SK-N-SH (cell line): Measurements from ENCODE around the gene NPM1. TPM values are rescaled to one million over a fixed set of nuclear protein-coding genes. Genes with fewer than 3 reads are reported as not detected.
"Not testable (repeated sequence)": the region's sequence is repeated elsewhere in the genome, so short reads cannot be mapped to it uniquely, and the experiment has no call there.

ENCODE experiments used
- CTCF ChIA-PET: fragments of 300-600, 350-600 bp; formaldehyde crosslinking; extraction: SDS; loops from one replicate; lab custom pipeline; 2021; lab: Yijun Ruan, JAX
- POLR2A ChIA-PET: fragments of 350-600 bp; sonication (Branson Sonifier 250); formaldehyde crosslinking; extraction: SDS; loops from one replicate; lab custom pipeline; 2020; ENCODE audit warnings: antibody characterized with exemption, inconsistent platforms; lab: Yijun Ruan, JAX
- DNase-seq: peaks from one replicate; pipeline ENCODE4 v3.0.0; 2012
- H2AFZ ChIP-seq: fragments of 200-600 bp; sonication (generic); 2 replicates; pipeline ENCODE4 v1.8.1; 2016; ENCODE audit warnings: antibody characterized with exemption, mild to moderate bottlenecking, low read depth
- H3F3A ChIP-seq: fragments of 200-600 bp; sonication (generic); replicated peaks from 2 replicates; pipeline ENCODE3; 2016; ENCODE audit warnings: antibody characterized with exemption, mild to moderate bottlenecking; ENCODE audit not compliant: insufficient read depth
- H3K27ac ChIP-seq, 2 experiments: fragments of 200-500 bp in 1 of 2; fragments of 200-600 bp in 1 of 2; sonication (Bioruptor generic) in 1 of 2; sonication (generic), shearing (Covaris generic) in 1 of 2; 2 replicates each; pipeline versions ENCODE4 v1.5.1 to v1.6.1; 2014 to 2016; ENCODE audit warnings: low read depth in 2 of 2, inconsistent platforms in 1 of 2, low read length in 1 of 2, mild to moderate bottlenecking in 1 of 2, mixed read lengths in 1 of 2
- H3K27me3 ChIP-seq: fragments of 200-600 bp; sonication (generic), shearing (Covaris generic); 2 replicates; pipeline ENCODE4 v1.6.1; 2016; ENCODE audit warnings: mixed run types; ENCODE audit not compliant: insufficient read depth
- H3K36me3 ChIP-seq, 2 experiments: fragments of 200-500 bp in 1 of 2; fragments of 200-600 bp in 1 of 2; sonication (Bioruptor generic) in 1 of 2; sonication (generic) in 1 of 2; replicated peaks in 1 of 2; 2 replicates each; pipeline versions ENCODE3 to v1.5.1; 2014 to 2016; ENCODE audit warnings: low read length in 1 of 2, mild to moderate bottlenecking in 1 of 2; ENCODE audit not compliant: insufficient read depth in 2 of 2, control insufficient read depth in 1 of 2
- H3K4me1 ChIP-seq, 2 experiments: fragments of 200-500 bp in 1 of 2; fragments of 200-600 bp in 1 of 2; sonication (Bioruptor generic) in 1 of 2; sonication (generic), shearing (Covaris generic) in 1 of 2; 2 replicates each; pipeline versions ENCODE4 v1.5.1 to v1.6.1; 2014 to 2016; ENCODE audit warnings: low read depth in 1 of 2, low read length in 1 of 2, mixed run types in 1 of 2; ENCODE audit not compliant: insufficient read depth in 2 of 2, control insufficient read depth in 1 of 2
- H3K4me2 ChIP-seq: fragments of 200-600 bp; sonication (generic), shearing (Covaris generic); 2 replicates; pipeline ENCODE4 v1.6.1; 2017; ENCODE audit warnings: mixed run types
- H3K4me3 ChIP-seq, 2 experiments: fragments of 200-500 bp in 1 of 2; fragments of 200-600 bp in 1 of 2; sonication (Bioruptor generic) in 1 of 2; sonication (generic), shearing (Covaris generic) in 1 of 2; 2 replicates each; pipeline versions ENCODE4 v1.5.1 to v1.8.1; 2014 to 2016; ENCODE audit warnings: low read depth in 2 of 2, inconsistent platforms in 1 of 2, low read length in 1 of 2, mild to moderate bottlenecking in 1 of 2, mixed read lengths in 1 of 2, moderate library complexity in 1 of 2
- H3K79me2 ChIP-seq: fragments of 200-600 bp; sonication (generic); 2 replicates; pipeline ENCODE4 v1.8.1; 2017; ENCODE audit warnings: mild to moderate bottlenecking; ENCODE audit not compliant: insufficient read depth
- H3K9ac ChIP-seq: fragments of 200-600 bp; sonication (generic); 2 replicates; pipeline ENCODE4 v1.6.1; 2017; ENCODE audit warnings: mixed run types
- H3K9me2 ChIP-seq: fragments of 200-600 bp; sonication (generic); 2 replicates; pipeline ENCODE4 v1.6.1; 2017; ENCODE audit warnings: mixed run types
- H3K9me3 ChIP-seq: fragments of 200-600 bp; sonication (generic); 2 replicates; pipeline ENCODE4 v1.6.1; 2017; ENCODE audit warnings: mixed run types, mild to moderate bottlenecking, moderate library complexity
- H4K20me1 ChIP-seq: fragments of 200-600 bp; sonication (generic); 2 replicates; pipeline ENCODE4 v1.6.1; 2017; ENCODE audit warnings: mild to moderate bottlenecking, mixed run types; ENCODE audit not compliant: insufficient read depth
- FOXJ3 ChIP-seq: sonication (generic); formaldehyde crosslinking; IDR thresholded peaks from 2 replicates; pipeline ENCODE4 v1.5.1; 2020; ENCODE audit warnings: mild to moderate bottlenecking, missing genetic modification reagents
- NFIC ChIP-seq: IDR thresholded peaks from 2 replicates; pipeline ENCODE4 v1.4.0; 2012; ENCODE audit warnings: borderline replicate concordance
- NRF1 ChIP-seq: IDR thresholded peaks from 2 replicates; pipeline ENCODE4 v1.6.1; 2012; ENCODE audit warnings: low read depth, mild to moderate bottlenecking, low read length
- POLR2AphosphoS5 ChIP-seq: IDR thresholded peaks from 2 replicates; pipeline ENCODE4 v1.6.1; 2012; ENCODE audit warnings: low read depth, low read length
- TAF1 ChIP-seq: IDR thresholded peaks from 2 replicates; pipeline ENCODE4 v1.6.1; 2012; ENCODE audit warnings: low read depth, mild to moderate bottlenecking, low read length, moderate library complexity, borderline replicate concordance
- TCF12 ChIP-seq: IDR thresholded peaks from 2 replicates; pipeline ENCODE4 v1.4.0; 2012
- WGBS: methylation state at CpG from one replicate; pipeline ENCODE4 v1.1.6; 2017; ENCODE audit warnings: low lambda C conversion rate; 5-methylcytosine and 5-hydroxymethylcytosine counted together
- polyA plus RNA-seq, 3 experiments: library from polyadenylated mRNA; depleted of rRNA; stranded (reverse); fragments of >200 nt; gene quantifications; 2 replicates each; pipeline ENCODE4 v1.2.3, GENCODE V29; 2012
- TF ChIP-seq, protein P1 (sequence below): IDR thresholded peaks from 2 replicates; pipeline ENCODE4; 2012
- TF ChIP-seq, protein P2 (sequence below): IDR thresholded peaks from 2 replicates; pipeline ENCODE4 v1.6.1; 2012; ENCODE audit warnings: mild to moderate bottlenecking, low read depth, low read length, moderate library complexity

Gene NPM1
- polyA plus RNA-seq, 1 of the 3 experiments (the other 2 are of a cell fraction), result 4,764 TPM

DNA sequence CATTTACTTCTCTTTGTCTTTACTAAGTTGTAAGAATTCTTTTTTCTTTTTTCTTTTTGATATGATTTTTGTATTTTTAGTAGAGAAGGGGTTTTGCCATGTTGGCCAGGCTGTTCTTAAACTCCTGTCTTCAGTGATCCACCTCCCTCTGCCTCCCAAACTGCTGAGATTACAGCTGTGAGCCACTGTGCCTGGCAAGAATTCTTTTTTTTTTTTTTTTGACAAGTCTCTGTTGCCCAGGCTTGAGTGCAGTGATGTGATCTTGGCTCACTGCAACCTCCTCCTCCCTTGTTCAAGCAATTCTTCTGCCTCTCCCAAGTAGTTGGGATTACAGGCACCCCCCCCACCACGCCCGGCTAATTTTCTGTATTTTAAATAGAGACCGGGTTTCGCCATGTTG, 9.9 kb downstream of the NPM1 start:
- 100% methylated on average over 4 of the region's 4 CpGs for WGBS
- no peak overlapping the region for H3K27ac ChIP-seq
- CTCF ChIA-PET, result no interaction called here
- H3K79me2 ChIP-seq, result peaks cover 94% of the 10 kb centered on the region
- no peak overlapping the region for H3K4me2 ChIP-seq
- no peaks in the 10 kb centered on the region; a peak in 1 of 4 replicates for H3K4me1 ChIP-seq
- H3K9ac ChIP-seq, result no peak overlapping the region
- no peak overlapping the region for H3K4me3 ChIP-seq
- peaks cover 49% of the 10 kb centered on the region for H3F3A ChIP-seq
- no peak for DNase-seq
- peaks cover 94% of the 10 kb centered on the region for H4K20me1 ChIP-seq
- no peaks in the 10 kb centered on the region for H3K9me2 ChIP-seq
- H2AFZ ChIP-seq, result no peak overlapping the region
- POLR2A ChIA-PET, result no interaction called here
- H3K9me3 ChIP-seq, result no peaks in the 10 kb centered on the region
- no peaks in the 10 kb centered on the region for H3K27me3 ChIP-seq
- TF ChIP-seq, protein P1, sequence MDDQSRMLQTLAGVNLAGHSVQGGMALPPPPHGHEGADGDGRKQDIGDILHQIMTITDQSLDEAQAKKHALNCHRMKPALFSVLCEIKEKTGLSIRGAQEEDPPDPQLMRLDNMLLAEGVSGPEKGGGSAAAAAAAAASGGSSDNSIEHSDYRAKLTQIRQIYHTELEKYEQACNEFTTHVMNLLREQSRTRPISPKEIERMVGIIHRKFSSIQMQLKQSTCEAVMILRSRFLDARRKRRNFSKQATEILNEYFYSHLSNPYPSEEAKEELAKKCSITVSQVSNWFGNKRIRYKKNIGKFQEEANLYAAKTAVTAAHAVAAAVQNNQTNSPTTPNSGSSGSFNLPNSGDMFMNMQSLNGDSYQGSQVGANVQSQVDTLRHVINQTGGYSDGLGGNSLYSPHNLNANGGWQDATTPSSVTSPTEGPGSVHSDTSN, result no peak
- TF ChIP-seq NFIC (no peak), TAF1 (no peak), NRF1 (no peak), TCF12 (no peak), FOXJ3 (CRISPR knock-in tag) (no peak), POLR2AphosphoS5 (no peak)
- TF ChIP-seq, protein P2, sequence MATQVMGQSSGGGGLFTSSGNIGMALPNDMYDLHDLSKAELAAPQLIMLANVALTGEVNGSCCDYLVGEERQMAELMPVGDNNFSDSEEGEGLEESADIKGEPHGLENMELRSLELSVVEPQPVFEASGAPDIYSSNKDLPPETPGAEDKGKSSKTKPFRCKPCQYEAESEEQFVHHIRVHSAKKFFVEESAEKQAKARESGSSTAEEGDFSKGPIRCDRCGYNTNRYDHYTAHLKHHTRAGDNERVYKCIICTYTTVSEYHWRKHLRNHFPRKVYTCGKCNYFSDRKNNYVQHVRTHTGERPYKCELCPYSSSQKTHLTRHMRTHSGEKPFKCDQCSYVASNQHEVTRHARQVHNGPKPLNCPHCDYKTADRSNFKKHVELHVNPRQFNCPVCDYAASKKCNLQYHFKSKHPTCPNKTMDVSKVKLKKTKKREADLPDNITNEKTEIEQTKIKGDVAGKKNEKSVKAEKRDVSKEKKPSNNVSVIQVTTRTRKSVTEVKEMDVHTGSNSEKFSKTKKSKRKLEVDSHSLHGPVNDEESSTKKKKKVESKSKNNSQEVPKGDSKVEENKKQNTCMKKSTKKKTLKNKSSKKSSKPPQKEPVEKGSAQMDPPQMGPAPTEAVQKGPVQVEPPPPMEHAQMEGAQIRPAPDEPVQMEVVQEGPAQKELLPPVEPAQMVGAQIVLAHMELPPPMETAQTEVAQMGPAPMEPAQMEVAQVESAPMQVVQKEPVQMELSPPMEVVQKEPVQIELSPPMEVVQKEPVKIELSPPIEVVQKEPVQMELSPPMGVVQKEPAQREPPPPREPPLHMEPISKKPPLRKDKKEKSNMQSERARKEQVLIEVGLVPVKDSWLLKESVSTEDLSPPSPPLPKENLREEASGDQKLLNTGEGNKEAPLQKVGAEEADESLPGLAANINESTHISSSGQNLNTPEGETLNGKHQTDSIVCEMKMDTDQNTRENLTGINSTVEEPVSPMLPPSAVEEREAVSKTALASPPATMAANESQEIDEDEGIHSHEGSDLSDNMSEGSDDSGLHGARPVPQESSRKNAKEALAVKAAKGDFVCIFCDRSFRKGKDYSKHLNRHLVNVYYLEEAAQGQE, result no peak
- peaks cover 66 to 94% of the 10 kb centered on the region in 2 experiments for H3K36me3 ChIP-seq

DNA sequence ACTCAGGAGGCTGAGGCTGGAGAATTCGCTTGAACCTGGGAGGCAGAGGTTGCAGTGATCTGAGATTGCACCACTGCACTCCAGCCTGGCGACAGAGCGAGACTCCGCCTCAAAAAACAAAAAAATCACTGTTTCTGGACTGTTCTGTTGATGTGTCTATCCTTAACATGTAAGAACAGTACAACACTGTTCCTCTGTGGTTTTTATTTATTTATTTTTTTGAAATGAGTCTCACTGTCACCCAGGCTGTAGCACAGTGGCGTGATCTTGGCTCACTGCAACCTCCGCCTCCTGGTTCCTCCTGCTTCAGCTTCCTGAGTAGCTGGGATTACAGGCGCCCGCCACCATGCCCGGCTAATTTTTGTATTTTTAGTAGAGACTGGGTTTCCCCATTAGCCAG, 11.0 kb downstream of the NPM1 start:
- WGBS, result 98% methylated on average over 9 of the region's 9 CpGs
- H3K9me2 ChIP-seq, H3K27ac ChIP-seq, H3K27me3 ChIP-seq, H3K4me3 ChIP-seq, H3K4me1 ChIP-seq, H3K4me2 ChIP-seq, H3K9ac ChIP-seq, POLR2A ChIA-PET, DNase-seq, H2AFZ ChIP-seq, H3K9me3 ChIP-seq: not testable (repeated sequence)
- peaks cover 55 to 83% of the 10 kb centered on the region in 2 experiments for H3K36me3 ChIP-seq
- H4K20me1 ChIP-seq, result peaks cover 83% of the 10 kb centered on the region
- CTCF ChIA-PET, result interaction anchor here (1.2 kb wide), 1 partner anchor 20 kb away, joined by 4 read pairs; no protein-coding TSS in a partner anchor
- H3F3A ChIP-seq, result peaks cover 45% of the 10 kb centered on the region
- peaks cover 83% of the 10 kb centered on the region for H3K79me2 ChIP-seq
